Loucy (cell line): ENCODE data around the gene EBF3.

Experiments used
- H2AFZ ChIP-seq: fragments of 200-600 bp; sonication (generic); 2 replicates; pipeline ENCODE4 v1.6.0; 2016; ENCODE audit warnings: antibody characterized with exemption, mild to moderate bottlenecking, low read length, moderate library complexity
- H3F3A ChIP-seq: fragments of 200-600 bp; 2 replicates; pipeline ENCODE4 v1.6.0; 2016; ENCODE audit warnings: antibody characterized with exemption, low read depth, mild to moderate bottlenecking
- H3K27me3 ChIP-seq: fragments of 200-600 bp; sonication (generic); 2 replicates; pipeline ENCODE4 v1.6.1; 2014; ENCODE audit warnings: low read length, mild to moderate bottlenecking; ENCODE audit not compliant: insufficient read depth, poor library complexity, severe bottlenecking
- H3K36me3 ChIP-seq: fragments of 200-600 bp; sonication (generic); 2 replicates; pipeline ENCODE4 v1.6.1; 2016; ENCODE audit warnings: low read length; ENCODE audit not compliant: insufficient read depth
- H3K4me1 ChIP-seq: fragments of 200-600 bp; sonication (generic); 2 replicates; pipeline ENCODE4 v1.5.1; 2014; ENCODE audit warnings: low read length, mild to moderate bottlenecking; ENCODE audit not compliant: insufficient read depth, poor library complexity, severe bottlenecking
- H3K4me2 ChIP-seq: fragments of 200-600 bp; sonication (generic); 2 replicates; pipeline ENCODE4 v1.6.0; 2014; ENCODE audit warnings: antibody characterized with exemption, low read length, low read depth, mild to moderate bottlenecking; ENCODE audit not compliant: poor library complexity, severe bottlenecking
- H3K4me3 ChIP-seq: fragments of 200-600 bp; sonication (generic); 2 replicates; pipeline ENCODE4 v1.5.1; 2014; ENCODE audit warnings: low read length, mild to moderate bottlenecking, mixed read lengths; ENCODE audit not compliant: poor library complexity, severe bottlenecking
- H3K79me2 ChIP-seq: fragments of 200-600 bp; sonication (generic); 2 replicates; pipeline ENCODE4 v1.6.1; 2014; ENCODE audit warnings: low read length; ENCODE audit not compliant: insufficient read depth
- H3K9ac ChIP-seq: fragments of 200-600 bp; sonication (generic); 2 replicates; pipeline ENCODE4 v1.6.0; 2014; ENCODE audit warnings: mild to moderate bottlenecking, low read depth, low read length, moderate library complexity; ENCODE audit not compliant: poor library complexity, severe bottlenecking
- H3K9me2 ChIP-seq: fragments of 200-600 bp; sonication (generic); replicated peaks from 2 replicates; pipeline ENCODE4 v1.6.1; 2016; ENCODE audit warnings: low read depth, low read length, mixed read lengths
- H3K9me3 ChIP-seq: fragments of 200-600 bp; sonication (generic); 2 replicates; pipeline ENCODE4 v1.6.1; 2014; ENCODE audit warnings: mild to moderate bottlenecking, antibody characterized with exemption, low read length, low read depth; ENCODE audit not compliant: insufficient read depth
- H4K20me1 ChIP-seq: fragments of 200-600 bp; sonication (generic); 2 replicates; pipeline ENCODE4 v1.6.0; 2014; ENCODE audit warnings: antibody characterized with exemption, low read length, mild to moderate bottlenecking; ENCODE audit not compliant: insufficient read depth, poor library complexity, severe bottlenecking
- CTCF ChIP-seq: fragments of 200-600 bp; sonication (generic); conservative IDR thresholded peaks from 2 replicates; pipeline ENCODE4 v1.5.1; 2014; ENCODE audit warnings: mild to moderate bottlenecking, antibody characterized with exemption, low read length
- EZH2phosphoT487 ChIP-seq: fragments of 200-600 bp; IDR thresholded peaks from 2 replicates; pipeline ENCODE4 v1.6.1; 2018; ENCODE audit warnings: antibody characterized with exemption, mild to moderate bottlenecking, moderate library complexity, borderline replicate concordance

Gene EBF3

GRCh38 chr10:129854796-129855705, 109.0 kb downstream of the EBF3 start:
- H3K9me3 ChIP-seq, result no peaks in the 10 kb centered on the region

GRCh38 chr10:129854158-129854557, 109.9 kb downstream of the EBF3 start:
- TF ChIP-seq EZH2phosphoT487 (no peak), CTCF (no peak)
- Histone ChIP-seq H3K4me2 (no peak overlapping the region), H3K9me2 (no peaks in the 10 kb centered on the region), H4K20me1 (no peaks in the 10 kb centered on the region), H3K9ac (no peak overlapping the region), H3K4me3 (no peak overlapping the region), H3K4me1 (no peaks in the 10 kb centered on the region), H3K9me3 (no peaks in the 10 kb centered on the region), H2AFZ (no peak overlapping the region), H3K79me2 (no peaks in the 10 kb centered on the region), H3K36me3 (no peaks in the 10 kb centered on the region), H3F3A (no peaks in the 10 kb centered on the region), H3K27me3 (no peaks in the 10 kb centered on the region)

More at GRCh38 chr10:129854796-129855705, 109.0 kb downstream of the EBF3 start:
- no peaks in the 10 kb centered on the region for H3K27me3 ChIP-seq
- H3K4me1 ChIP-seq, result no peaks in the 10 kb centered on the region
- no peak overlapping the region for H2AFZ ChIP-seq
- no peaks in the 10 kb centered on the region for H3F3A ChIP-seq
- no peak overlapping the region for H3K9ac ChIP-seq
- no peak for TF ChIP-seq CTCF
- TF ChIP-seq EZH2phosphoT487, result no peak
- no peaks in the 10 kb centered on the region for H3K79me2 ChIP-seq
- H3K36me3 ChIP-seq, result no peaks in the 10 kb centered on the region
- H3K9me2 ChIP-seq, result no peaks in the 10 kb centered on the region
- no peak overlapping the region for H3K4me2 ChIP-seq
- H3K4me3 ChIP-seq, result no peak overlapping the region
- H4K20me1 ChIP-seq, result no peaks in the 10 kb centered on the region

GRCh38 chr10:129853562-129853903, 110.5 kb downstream of the EBF3 start:
- H3K4me1 ChIP-seq, result no peaks in the 10 kb centered on the region
- no peaks in the 10 kb centered on the region for H3K36me3 ChIP-seq
- no peak overlapping the region for H3K4me3 ChIP-seq
- H3K9ac ChIP-seq, result no peak overlapping the region
- no peaks in the 10 kb centered on the region for H3K9me3 ChIP-seq
- H3K79me2 ChIP-seq, result no peaks in the 10 kb centered on the region
- H4K20me1 ChIP-seq, result no peaks in the 10 kb centered on the region
- no peaks in the 10 kb centered on the region for H3K9me2 ChIP-seq
- no peak for TF ChIP-seq EZH2phosphoT487
- TF ChIP-seq CTCF, result peak; percentile 57
- H2AFZ ChIP-seq, result no peak overlapping the region
- H3K27me3 ChIP-seq, result no peaks in the 10 kb centered on the region
- H3K4me2 ChIP-seq, result no peak overlapping the region
- H3F3A ChIP-seq, result no peaks in the 10 kb centered on the region
